Measurements from ENCODE around the gene FBXW11.
A peak's percentile ranks its signal among the peaks of the same experiment; 100 is the strongest.
"Not testable (repeated sequence)": the region's sequence is repeated elsewhere in the genome, so short reads cannot be mapped to it uniquely, and the experiment has no call there.

Gene FBXW11

GRCh38 chr5:171924493-171925122 lies 81.8 kb downstream of the FBXW11 start:
- no peak overlapping the region for H3K27ac ChIP-seq (ENCODE audit: low read length)
- H3K27me3 ChIP-seq (ENCODE audit: low read depth, low read length) = no peaks in the 10 kb centered on the region
- no peak for TF ChIP-seq EZH2phosphoT487 (IDR thresholded peaks at IDR 0.05; ENCODE audit: low read depth)
- TF ChIP-seq, protein P1, sequence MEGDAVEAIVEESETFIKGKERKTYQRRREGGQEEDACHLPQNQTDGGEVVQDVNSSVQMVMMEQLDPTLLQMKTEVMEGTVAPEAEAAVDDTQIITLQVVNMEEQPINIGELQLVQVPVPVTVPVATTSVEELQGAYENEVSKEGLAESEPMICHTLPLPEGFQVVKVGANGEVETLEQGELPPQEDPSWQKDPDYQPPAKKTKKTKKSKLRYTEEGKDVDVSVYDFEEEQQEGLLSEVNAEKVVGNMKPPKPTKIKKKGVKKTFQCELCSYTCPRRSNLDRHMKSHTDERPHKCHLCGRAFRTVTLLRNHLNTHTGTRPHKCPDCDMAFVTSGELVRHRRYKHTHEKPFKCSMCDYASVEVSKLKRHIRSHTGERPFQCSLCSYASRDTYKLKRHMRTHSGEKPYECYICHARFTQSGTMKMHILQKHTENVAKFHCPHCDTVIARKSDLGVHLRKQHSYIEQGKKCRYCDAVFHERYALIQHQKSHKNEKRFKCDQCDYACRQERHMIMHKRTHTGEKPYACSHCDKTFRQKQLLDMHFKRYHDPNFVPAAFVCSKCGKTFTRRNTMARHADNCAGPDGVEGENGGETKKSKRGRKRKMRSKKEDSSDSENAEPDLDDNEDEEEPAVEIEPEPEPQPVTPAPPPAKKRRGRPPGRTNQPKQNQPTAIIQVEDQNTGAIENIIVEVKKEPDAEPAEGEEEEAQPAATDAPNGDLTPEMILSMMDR (IDR thresholded peaks at IDR 0.05; ENCODE audit: low read depth, low read length) = no peak
- H4K20me1 ChIP-seq (ENCODE audit: insufficient read depth, low read length) = peaks cover 21% of the 10 kb centered on the region; the same call in 1 of the 2 replicates
- H3K4me2 ChIP-seq (ENCODE audit: low read length) = no peak overlapping the region
- no peak overlapping the region for H2AFZ ChIP-seq (ENCODE audit: low read depth, low read length)
- H3K9me3 ChIP-seq (ENCODE audit: insufficient read depth, low read length) = peaks cover 13% of the 10 kb centered on the region
- H3K36me3 ChIP-seq (replicated peaks; ENCODE audit: low read depth, low read length) = peaks cover 22% of the 10 kb centered on the region
- no peak overlapping the region for H3K4me3 ChIP-seq (ENCODE audit: low read length)
- H3K4me1 ChIP-seq (ENCODE audit: low read length) = peaks cover 29% of the 10 kb centered on the region
- H3K9ac ChIP-seq (ENCODE audit: low read length) = no peak overlapping the region
- peaks cover 89% of the 10 kb centered on the region for H3K79me2 ChIP-seq (ENCODE audit: low read length)

DNA sequence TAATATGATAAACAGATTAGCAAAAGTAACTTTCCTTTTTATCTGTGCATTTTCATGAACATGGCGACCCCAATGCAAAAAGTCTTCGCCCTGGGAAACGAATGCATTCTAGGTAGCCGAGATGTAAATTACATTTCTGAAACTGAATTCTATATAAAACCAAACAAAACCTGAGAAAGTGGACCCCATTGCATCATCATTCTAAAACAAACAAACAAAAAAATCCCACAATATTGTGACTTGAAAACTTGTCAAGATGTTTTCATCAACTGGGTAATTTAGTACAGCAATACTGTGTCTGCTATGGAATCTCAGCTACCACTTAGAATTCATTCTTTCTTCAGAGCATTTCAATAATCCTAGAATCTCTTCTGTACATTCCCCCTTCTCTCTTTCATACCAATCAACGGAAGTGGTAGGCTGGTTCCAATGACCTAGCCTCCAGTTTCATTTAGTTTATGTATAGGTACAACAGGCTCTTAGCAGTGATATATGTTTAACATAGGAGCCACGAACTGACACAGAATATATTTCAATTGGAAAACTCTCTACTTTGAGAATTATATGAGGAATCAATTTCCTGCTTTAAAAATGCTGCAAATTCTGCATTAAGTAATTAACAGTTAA lies 85.6 kb downstream of the FBXW11 start:
- no peak overlapping the region for H3K4me3 ChIP-seq (ENCODE audit: low read length)
- H3K4me1 ChIP-seq (ENCODE audit: low read length) = peaks cover 10% of the 10 kb centered on the region
- H4K20me1 ChIP-seq (ENCODE audit: insufficient read depth, low read length) = peaks cover 32% of the 10 kb centered on the region
- H3K27me3 ChIP-seq (ENCODE audit: low read depth, low read length) = no peaks in the 10 kb centered on the region
- H3K9me3 ChIP-seq (ENCODE audit: insufficient read depth, low read length) = peaks cover 13% of the 10 kb centered on the region
- no peak overlapping the region for H2AFZ ChIP-seq (ENCODE audit: low read depth, low read length)
- H3K36me3 ChIP-seq (replicated peaks; ENCODE audit: low read depth, low read length) = peaks cover 18% of the 10 kb centered on the region
- H3K79me2 ChIP-seq (ENCODE audit: low read length) = peaks cover 85% of the 10 kb centered on the region
- no peak overlapping the region for H3K27ac ChIP-seq (ENCODE audit: low read length)
- H3K9ac ChIP-seq (ENCODE audit: low read length) = no peak overlapping the region
- TF ChIP-seq, protein P1 (IDR thresholded peaks at IDR 0.05; ENCODE audit: low read depth, low read length) = no peak
- no peak for TF ChIP-seq EZH2phosphoT487 (IDR thresholded peaks at IDR 0.05; ENCODE audit: low read depth)
- no peak overlapping the region for H3K4me2 ChIP-seq (ENCODE audit: low read length)

- H2AFZ ChIP-seq (ENCODE audit: low read depth, low read length); H3K4me2 ChIP-seq (ENCODE audit: low read length); H3K9me3 ChIP-seq (ENCODE audit: insufficient read depth, low read length); H3K4me3 ChIP-seq (ENCODE audit: low read length); H3K9ac ChIP-seq (ENCODE audit: low read length); H3K27me3 ChIP-seq (ENCODE audit: low read depth, low read length); H3K27ac ChIP-seq (ENCODE audit: low read length); H3K36me3 ChIP-seq (replicated peaks; ENCODE audit: low read depth, low read length): not testable (repeated sequence)
- peaks cover 41% of the 10 kb centered on the region for H3K4me1 ChIP-seq (ENCODE audit: low read length)
- peaks cover 61% of the 10 kb centered on the region for H4K20me1 ChIP-seq (ENCODE audit: insufficient read depth, low read length)
- peaks cover 67% of the 10 kb centered on the region for H3K79me2 ChIP-seq (ENCODE audit: low read length)
Observed at GRCh38 chr5:171915700-171916099, 90.7 kb downstream of the FBXW11 start.

DNA sequence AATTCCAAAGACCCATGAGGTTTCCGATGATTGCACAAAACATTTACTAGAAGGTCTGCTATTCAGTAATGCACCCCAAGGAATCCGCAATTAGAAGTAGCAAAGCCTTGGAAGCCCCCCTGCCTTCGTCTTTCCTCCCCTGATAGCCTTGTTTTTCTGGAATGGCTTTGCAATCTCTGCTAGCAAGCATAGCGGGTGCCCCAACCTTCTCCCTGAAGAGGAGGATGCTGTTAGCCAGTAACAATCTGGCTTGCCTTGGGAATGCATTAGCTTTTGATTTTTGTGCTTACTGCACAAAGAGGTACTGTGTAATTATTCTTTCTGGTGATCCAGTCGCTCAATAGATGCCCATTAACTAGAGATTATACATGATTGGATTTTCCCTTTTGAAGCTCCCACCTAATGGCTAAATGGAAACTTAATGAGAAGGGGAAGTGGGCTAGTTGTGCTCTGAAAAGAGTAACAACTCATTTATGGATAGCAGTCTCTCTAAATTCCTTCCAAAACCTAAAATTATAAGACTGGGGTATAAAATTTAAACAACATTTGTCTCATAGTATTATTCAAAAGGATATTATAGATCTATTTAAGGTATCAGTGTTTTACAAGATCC lies 91.6 kb downstream of the FBXW11 start:
- no peak overlapping the region for H2AFZ ChIP-seq (ENCODE audit: low read depth, low read length)
- H3K36me3 ChIP-seq (replicated peaks; ENCODE audit: low read depth, low read length) = peaks cover 3% of the 10 kb centered on the region
- H3K4me2 ChIP-seq (ENCODE audit: low read length) = peak overlapping the region; percentile 22; the same call in 1 of the 2 replicates
- no peaks in the 10 kb centered on the region for H3K27me3 ChIP-seq (ENCODE audit: low read depth, low read length)
- no peak overlapping the region for H3K9ac ChIP-seq (ENCODE audit: low read length)
- no peak overlapping the region for H3K27ac ChIP-seq (ENCODE audit: low read length)
- peaks cover 61% of the 10 kb centered on the region for H4K20me1 ChIP-seq (ENCODE audit: insufficient read depth, low read length)
- no peak for TF ChIP-seq EZH2phosphoT487 (IDR thresholded peaks at IDR 0.05; ENCODE audit: low read depth)
- TF ChIP-seq, protein P1 (IDR thresholded peaks at IDR 0.05; ENCODE audit: low read depth, low read length) = no peak
- no peaks in the 10 kb centered on the region for H3K9me3 ChIP-seq (ENCODE audit: insufficient read depth, low read length)
- no peak overlapping the region for H3K4me3 ChIP-seq (ENCODE audit: low read length)
- peaks cover 59% of the 10 kb centered on the region for H3K79me2 ChIP-seq (ENCODE audit: low read length)
- H3K4me1 ChIP-seq (ENCODE audit: low read length) = peaks cover 47% of the 10 kb centered on the region

All from OCI-LY3 (cell line).